Suprapubic skin (tissue), 4 donors: Measurements from ENCODE around the gene CLIP4.

Experiments
- EP300 ChIP-seq: sonication (generic); formaldehyde crosslinking; IDR thresholded peaks from one replicate; pipeline ENCODE4 v1.6.1; 2017; ENCODE audit warnings: antibody characterized with exemption
- POLR2AphosphoS5 ChIP-seq, 3 donors: sonication (generic); formaldehyde crosslinking; IDR thresholded peaks; one replicate each; pipeline ENCODE4 v1.6.1; 2017; ENCODE audit warnings: antibody characterized with exemption in 3 of 3

DNA sequence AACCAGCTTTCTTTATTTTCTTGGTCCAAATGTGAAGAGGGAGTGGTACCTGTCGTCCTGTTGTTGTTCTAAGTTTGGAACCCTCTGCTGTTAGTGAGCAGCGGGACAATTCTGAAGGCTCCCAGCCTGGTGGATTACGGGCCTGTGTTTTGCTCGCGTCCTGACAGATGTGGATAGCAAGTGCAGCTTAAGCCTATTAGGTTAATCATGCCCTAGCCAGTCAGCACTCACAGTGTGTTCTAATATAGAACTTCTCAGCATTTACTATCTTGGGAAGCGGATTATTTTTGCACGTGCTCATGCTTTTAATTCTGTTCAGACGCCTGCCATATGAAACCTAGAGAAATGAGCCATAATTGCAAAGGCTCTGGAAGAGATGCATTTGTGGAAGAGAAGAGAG, 40.8 kb upstream of the CLIP4 start, which contains the start of gene PCARE:
- TF ChIP-seq EP300 = no peak
- TF ChIP-seq POLR2AphosphoS5 (IDR thresholded peaks at IDR 0.05) = no peak
